ENCODE data around the gene FAM83F.

Gene FAM83F

DNA sequence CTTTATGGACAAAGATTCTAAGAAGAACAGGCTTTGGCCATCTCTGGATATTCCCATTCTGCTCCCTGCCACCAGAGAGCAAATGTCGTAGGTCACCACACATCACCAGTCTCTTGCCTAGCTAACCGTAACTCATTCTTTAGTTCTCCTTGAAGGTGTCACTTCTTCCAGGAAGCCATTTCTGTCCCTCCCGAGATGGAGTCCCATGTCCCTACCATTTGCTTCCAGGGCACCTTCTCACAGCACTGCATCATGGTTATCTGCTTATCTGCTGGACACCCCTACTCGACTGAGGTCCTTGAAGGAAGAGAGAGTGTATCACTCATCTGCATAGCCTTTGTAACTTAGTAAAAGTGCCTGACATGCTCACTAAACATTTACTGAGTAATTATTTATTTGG, 47.6 kb downstream of the FAM83F start:
- H3K4me3 ChIP-seq (ENCODE audit: control insufficient read depth, low read depth, low read length), result no peak overlapping the region
- DNase-seq (ENCODE audit: low read depth), result no peak
- TF ChIP-seq, protein P1, sequence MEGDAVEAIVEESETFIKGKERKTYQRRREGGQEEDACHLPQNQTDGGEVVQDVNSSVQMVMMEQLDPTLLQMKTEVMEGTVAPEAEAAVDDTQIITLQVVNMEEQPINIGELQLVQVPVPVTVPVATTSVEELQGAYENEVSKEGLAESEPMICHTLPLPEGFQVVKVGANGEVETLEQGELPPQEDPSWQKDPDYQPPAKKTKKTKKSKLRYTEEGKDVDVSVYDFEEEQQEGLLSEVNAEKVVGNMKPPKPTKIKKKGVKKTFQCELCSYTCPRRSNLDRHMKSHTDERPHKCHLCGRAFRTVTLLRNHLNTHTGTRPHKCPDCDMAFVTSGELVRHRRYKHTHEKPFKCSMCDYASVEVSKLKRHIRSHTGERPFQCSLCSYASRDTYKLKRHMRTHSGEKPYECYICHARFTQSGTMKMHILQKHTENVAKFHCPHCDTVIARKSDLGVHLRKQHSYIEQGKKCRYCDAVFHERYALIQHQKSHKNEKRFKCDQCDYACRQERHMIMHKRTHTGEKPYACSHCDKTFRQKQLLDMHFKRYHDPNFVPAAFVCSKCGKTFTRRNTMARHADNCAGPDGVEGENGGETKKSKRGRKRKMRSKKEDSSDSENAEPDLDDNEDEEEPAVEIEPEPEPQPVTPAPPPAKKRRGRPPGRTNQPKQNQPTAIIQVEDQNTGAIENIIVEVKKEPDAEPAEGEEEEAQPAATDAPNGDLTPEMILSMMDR (conservative IDR thresholded peaks at IDR 0.05; ENCODE audit: control insufficient read depth, insufficient read depth, low read depth, low read length), result no peak

- TF ChIP-seq, protein P1 (conservative IDR thresholded peaks at IDR 0.05; ENCODE audit: control insufficient read depth, insufficient read depth, low read depth, low read length), result peak; percentile 6
- peak overlapping the region; percentile 9 for H3K4me3 ChIP-seq (ENCODE audit: control insufficient read depth, low read depth, low read length)
- DNase-seq (ENCODE audit: low read depth), result peak; percentile 76
Measured at GRCh38 chr22:40043081-40043480, 48.3 kb downstream of the FAM83F start.

DNA sequence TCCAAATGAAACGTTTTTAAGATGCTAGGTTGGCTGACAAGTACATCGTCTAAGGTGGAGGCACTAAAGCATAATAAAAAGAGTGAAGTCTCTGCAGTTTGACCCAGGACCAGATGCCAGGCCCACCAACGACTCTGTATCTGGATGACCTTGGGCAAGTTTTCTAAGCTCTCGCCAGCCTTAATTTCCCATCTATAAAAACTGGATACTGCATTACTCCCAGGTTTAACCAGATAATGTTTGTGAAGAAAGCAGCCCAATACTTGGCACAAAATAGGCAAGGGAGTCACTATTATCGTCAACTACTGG, 49.0 kb downstream of the FAM83F start:
- TF ChIP-seq, protein P1 (conservative IDR thresholded peaks at IDR 0.05; ENCODE audit: control insufficient read depth, insufficient read depth, low read depth, low read length), result no peak
- H3K4me3 ChIP-seq (ENCODE audit: control insufficient read depth, low read depth, low read length), result peak overlapping the region; percentile 88
- DNase-seq (ENCODE audit: low read depth), result no peak

GRCh38 chr22:40044102-40044869, 49.5 kb downstream of the FAM83F start:
- peak overlapping the region; percentile 88 for H3K4me3 ChIP-seq (ENCODE audit: control insufficient read depth, low read depth, low read length)
- DNase-seq (ENCODE audit: low read depth), result peak; percentile 99
- TF ChIP-seq, protein P1 (conservative IDR thresholded peaks at IDR 0.05; ENCODE audit: control insufficient read depth, insufficient read depth, low read depth, low read length), result no peak

GRCh38 chr22:40044870-40045834, 50.4 kb downstream of the FAM83F start:
- TF ChIP-seq, protein P1 (conservative IDR thresholded peaks at IDR 0.05; ENCODE audit: control insufficient read depth, insufficient read depth, low read depth, low read length), result no peak
- peak overlapping the region; percentile 88 for H3K4me3 ChIP-seq (ENCODE audit: control insufficient read depth, low read depth, low read length)
- peak; percentile 22 for DNase-seq (ENCODE audit: low read depth)

- no peak for DNase-seq (ENCODE audit: low read depth)
- H3K4me3 ChIP-seq (ENCODE audit: control insufficient read depth, low read depth, low read length), result no peak overlapping the region
Measured at GRCh38 chr22:40046126-40046525, 51.4 kb downstream of the FAM83F start.

More at GRCh38 chr22:40046126-40046525, 51.4 kb downstream of the FAM83F start:
- TF ChIP-seq, protein P1 (conservative IDR thresholded peaks at IDR 0.05; ENCODE audit: control insufficient read depth, insufficient read depth, low read depth, low read length), result no peak
